GM11168 (cell line): ENCODE results near the gene ZNF716.
"Not testable (repeated sequence)": the region's sequence is repeated elsewhere in the genome, so short reads cannot be mapped to it uniquely, and the experiment has no call there.

Experiments
- in situ Hi-C: fragments of 300-500 bp; cut with MboI; formaldehyde crosslinking; loops from one replicate; pipeline ENCODE4 v1.12.0; 2022; ENCODE audit warnings: low sequenced_read_pairs; ENCODE audit not compliant: unreplicated experiment

ZNF716 gene

DNA sequence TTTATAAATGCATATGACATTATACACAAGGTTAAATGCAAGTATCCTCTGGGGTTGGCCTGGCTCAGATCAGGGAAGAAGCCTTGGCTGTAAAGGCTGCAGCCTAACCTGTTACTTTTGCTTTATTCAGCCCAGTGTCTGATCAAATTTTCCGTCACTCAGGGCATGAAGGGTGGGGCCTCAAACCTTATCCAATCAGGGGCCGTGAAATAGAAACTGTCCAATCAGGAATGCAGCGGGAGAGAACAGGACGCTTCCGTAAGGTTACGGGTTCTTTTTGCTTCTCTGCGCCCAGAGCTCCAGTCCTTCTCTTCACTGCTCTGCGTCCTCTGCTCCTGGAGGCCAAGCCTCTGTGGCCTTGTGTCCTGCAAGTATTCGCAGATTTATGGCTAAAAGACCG lies at the start of gene ZNF716:
ZNF716 (plus strand) TSS at position 274 of the 400 bp plus-strand sequence; CDS start at position 386, 112 bp downstream.
- in situ Hi-C loops = no loop called here

DNA sequence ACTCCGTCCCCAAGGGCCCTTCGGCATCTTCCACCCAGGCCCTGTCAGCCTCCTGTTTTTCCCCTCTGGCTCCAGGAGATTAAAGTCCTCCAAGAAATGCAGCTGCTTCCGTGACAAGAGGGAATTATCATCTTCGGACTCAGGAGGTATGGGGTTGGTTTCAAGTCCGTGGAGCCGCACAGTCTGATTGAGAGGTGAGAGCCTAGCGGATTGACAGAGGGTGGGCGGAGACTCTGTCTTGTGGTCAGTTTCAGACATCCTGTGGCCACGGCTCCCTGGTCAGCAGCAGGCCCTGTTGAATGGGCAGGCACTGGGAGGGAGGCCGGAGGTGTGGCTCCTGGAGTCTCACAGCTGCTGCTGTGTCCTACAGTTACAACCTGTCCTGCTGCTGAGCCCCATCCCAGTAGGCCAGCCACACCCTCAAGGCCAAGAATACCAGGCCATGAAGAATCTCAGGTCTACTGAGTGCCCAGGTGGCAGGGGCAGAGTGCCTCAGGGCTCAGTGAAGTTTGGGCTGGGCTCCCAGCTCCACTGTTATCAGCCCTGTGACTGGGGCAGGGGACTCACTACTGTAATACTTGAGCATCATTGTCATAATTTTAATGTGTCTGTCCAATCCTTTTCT lies 49.3 kb upstream of the ZNF716 start:
- in situ Hi-C loops = no loop called here

DNA sequence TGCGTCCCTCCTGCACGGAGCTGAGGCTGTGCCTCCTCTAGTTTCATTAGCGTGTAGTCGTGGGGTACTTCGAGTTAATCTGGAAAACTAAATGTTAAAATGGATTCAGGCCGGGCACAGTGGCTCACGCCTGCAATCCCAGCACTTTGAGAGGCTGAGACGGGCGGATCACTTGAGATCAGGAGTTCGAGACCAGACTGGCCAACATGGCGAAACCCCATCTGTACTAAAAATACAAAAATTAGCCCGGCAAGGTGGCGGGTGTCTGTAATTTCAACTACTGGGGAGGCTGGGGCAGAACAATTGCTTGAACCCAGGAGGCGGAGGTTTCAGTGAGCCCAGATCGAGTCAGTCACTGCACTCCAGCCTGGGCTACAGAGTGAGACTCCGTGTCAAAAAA lies 46.9 kb upstream of the ZNF716 start:
- in situ Hi-C loops = not testable (repeated sequence)

GRCh38 chr7:57403601-57404342 lies 46.2 kb upstream of the ZNF716 start:
- in situ Hi-C loops = no loop called here

DNA sequence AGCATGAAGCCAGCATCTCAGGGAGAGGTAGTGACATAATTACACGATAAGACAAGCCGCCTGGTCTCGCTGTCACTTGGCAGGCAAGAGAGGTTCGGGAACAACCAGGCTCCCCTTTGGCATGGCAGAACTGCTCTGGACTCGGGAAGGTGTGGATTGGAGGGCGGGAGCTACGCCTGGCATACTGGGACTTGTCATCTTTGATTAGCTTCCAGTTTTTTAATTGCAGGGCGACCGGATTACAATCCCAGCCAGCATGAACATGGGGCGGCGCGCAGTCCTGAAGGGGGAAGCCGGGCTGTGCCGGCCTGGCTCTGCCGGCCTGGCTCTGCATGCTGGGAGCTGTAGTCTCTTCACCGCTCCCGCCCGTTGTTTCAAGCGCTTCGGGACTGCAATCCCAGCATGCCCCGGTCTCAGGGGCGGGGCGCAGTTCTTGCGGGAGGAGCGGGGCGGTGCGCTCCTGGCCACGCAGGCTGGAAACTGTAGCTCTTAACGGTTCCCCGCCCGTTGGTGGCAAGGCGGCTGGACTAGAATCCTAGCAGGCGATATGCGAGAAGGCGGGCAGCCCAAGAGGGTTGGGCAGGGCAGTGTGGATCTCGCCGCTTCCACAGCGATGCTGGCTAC lies 45.5 kb upstream of the ZNF716 start:
- in situ Hi-C loops = no loop called here

DNA sequence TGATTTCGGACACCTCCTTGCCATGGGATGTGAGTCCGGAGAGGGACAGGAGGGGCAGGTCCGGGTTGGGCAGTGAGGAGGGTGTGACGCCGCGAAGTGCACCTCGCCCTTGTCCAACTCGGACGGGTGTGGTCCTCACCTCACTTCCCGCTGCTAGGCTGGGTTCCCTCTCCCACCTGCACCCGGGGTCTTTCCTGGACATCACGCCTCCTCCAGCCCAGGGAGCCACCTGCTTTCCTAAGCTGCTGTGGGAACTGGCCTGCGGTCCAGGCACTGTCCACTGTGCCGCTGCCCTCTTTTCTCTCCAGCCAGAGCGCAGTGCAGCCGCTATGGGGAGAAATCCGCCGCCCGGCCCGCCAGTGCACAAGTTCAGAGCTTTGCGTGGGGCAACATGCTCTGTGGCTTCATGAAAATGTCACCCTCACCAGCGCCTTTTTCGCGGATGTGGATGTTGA lies 45.0 kb upstream of the ZNF716 start:
- in situ Hi-C loops = no loop called here

- in situ Hi-C loops = no loop called here
Observed at GRCh38 chr7:57407125-57407524, 42.9 kb upstream of the ZNF716 start.

- in situ Hi-C loops = no loop called here
Observed at GRCh38 chr7:57412168-57412567, 37.8 kb upstream of the ZNF716 start.

GRCh38 chr7:57412618-57413017 lies 37.4 kb upstream of the ZNF716 start:
- in situ Hi-C loops = no loop called here

- in situ Hi-C loops = no loop called here
Observed at GRCh38 chr7:57413529-57414398, 36.2 kb upstream of the ZNF716 start.

DNA sequence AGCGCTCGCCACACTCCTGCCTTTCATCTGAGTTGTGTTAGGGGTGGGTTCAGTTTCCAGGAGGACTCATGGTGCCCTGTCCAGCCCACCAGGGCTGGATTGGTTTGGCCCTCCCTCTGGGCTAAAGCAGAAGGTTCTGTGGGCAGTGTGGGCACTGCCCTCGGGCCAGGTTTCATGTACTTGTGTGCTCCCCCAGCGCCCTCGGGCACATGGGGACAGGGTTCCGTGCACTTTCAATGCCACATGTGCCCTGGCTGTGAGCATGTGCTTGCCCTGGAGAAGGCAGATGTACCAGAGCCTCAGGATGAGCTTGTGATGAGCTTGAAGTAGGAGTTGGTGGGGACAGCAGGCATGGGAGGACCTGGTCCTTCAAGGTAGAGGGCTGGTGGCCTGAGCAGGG lies 35.6 kb upstream of the ZNF716 start:
- in situ Hi-C loops = no loop called here

DNA sequence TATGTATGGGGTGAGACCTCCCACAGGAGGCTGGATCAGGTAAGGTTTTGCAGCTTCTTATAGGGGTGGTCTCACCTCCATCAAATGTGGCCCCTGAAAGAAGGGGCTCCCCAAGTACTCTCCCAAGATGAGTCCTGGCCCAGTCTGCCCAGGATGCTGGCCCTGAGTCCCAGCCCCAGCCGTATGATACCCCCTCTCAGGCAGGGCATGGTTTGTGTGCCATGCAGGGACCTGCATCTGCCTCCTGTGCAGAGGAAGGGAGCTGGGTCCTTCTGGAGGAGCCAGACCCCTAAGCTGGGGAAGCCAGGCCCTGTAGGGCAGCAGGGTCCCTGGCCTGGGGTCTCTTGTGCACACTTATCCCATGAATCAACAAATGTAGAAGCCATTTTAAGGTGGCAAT lies 35.1 kb upstream of the ZNF716 start:
- in situ Hi-C loops = no loop called here

DNA sequence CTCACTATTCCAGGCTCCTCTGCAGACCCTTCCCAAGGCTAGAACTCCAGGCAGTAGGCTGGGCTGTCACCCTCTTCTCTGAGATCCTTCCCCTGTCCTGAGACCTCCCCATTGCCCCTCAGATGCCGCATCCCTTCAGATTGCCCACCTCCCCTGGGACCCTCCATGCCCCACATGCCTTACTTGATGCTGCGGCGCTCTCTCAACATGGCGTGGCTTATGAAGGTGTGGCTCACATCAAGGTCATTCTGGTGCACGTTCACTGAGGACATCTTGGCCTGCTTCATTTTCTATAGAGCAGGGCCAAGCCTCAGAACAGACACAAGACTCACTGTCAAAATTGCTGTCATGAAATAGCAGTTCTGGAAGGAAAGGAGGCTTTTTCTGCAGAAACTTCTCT lies 34.7 kb upstream of the ZNF716 start:
- in situ Hi-C loops = no loop called here

GRCh38 chr7:57415730-57416129 lies 34.2 kb upstream of the ZNF716 start:
- in situ Hi-C loops = no loop called here

GRCh38 chr7:57416601-57417358 lies 33.2 kb upstream of the ZNF716 start:
- in situ Hi-C loops = no loop called here

DNA sequence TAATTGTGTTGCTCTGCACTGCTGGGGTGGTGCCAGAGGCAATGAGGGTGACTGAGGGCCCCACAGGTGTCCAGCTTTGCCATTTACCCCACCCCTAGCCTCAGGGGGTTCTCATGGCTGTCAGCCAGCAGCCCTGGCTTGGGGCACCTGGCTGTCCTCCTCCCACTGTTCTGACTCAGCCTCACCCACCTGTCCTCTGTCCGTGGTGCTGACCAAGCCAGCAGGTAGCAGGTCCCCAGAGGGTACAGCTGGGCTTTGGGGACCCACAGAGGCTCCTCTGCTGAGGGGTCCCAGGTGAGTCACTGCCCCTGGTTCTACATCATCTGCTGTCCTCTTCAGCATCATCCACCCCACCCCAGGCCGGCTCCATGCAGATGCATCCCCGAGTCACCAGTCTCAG lies 32.2 kb upstream of the ZNF716 start:
- in situ Hi-C loops = no loop called here

- in situ Hi-C loops = no loop called here
Observed at GRCh38 chr7:57423768-57424167, 26.2 kb upstream of the ZNF716 start.

GRCh38 chr7:57424515-57425238 lies 25.3 kb upstream of the ZNF716 start:
- in situ Hi-C loops = no loop called here

- in situ Hi-C loops = no loop called here
Observed at GRCh38 chr7:57425239-57425944, 24.6 kb upstream of the ZNF716 start.
